ENCODE results near the gene PVR. TPM values are rescaled to one million over a fixed set of nuclear protein-coding genes. Genes with fewer than 3 reads are reported as not detected.

Gene PVR
- total RNA-seq = 95.4 and 101 TPM in 2 replicates

GRCh38 chr19:44643605-44644401, at the start of gene PVR:
Gene PVR (plus strand): TSS chr19:44643910. CDS start chr19:44644097, 187 bp downstream.

DNA sequence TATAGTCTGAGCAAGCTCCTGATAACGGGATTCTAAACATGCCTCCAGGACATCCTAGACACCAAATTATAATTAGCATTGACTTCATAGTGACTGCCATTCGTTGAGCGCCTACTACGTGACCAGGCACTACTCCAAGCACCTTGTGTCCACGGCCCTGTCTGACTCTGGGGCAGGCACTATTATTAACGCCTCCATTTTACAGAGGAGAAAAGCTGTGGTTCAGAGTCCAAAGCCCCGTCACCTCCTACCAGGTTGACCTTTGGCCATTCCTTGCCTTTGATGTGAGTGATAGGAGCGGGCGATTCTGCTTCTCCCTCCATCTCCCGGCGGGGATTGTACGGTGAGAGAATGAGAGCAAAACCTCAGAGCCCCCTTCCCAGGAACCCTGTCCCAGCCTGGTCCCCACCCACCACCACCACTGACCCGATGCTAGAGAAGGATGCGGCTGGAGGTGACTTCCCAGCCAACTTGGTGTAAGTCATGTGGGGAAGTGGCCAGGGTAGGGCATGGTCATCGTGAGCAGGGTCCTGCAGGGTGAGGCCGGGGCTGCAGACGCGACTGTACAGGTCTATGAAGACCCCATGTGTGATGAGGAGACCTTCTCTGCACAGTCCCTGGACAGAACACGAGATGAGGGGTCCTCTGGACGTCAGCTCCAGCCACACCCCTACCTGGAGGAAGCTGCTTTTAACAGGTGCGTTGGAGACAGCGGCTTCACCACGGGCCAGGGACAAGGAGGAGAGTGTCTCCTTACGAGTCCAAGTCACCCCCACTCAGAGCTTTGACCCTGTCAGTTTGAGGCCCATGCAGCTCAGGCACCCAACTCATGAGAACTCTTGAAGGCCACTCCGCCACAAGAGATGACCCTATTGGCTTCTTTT, 30.2 kb upstream of the PVR start, which contains the start of gene IGSF23:
Gene IGSF23 (plus strand): TSS at position 269 of the 884 bp plus-strand sequence. CDS start 83 bp downstream, at position 352.

GRCh38 chr19:44671400-44671799, 27.7 kb downstream of the PVR start, which contains the start of gene CEACAM19:
Gene CEACAM19 (plus strand): TSS chr19:44671482. CDS start chr19:44671932, 450 bp downstream.

DNA sequence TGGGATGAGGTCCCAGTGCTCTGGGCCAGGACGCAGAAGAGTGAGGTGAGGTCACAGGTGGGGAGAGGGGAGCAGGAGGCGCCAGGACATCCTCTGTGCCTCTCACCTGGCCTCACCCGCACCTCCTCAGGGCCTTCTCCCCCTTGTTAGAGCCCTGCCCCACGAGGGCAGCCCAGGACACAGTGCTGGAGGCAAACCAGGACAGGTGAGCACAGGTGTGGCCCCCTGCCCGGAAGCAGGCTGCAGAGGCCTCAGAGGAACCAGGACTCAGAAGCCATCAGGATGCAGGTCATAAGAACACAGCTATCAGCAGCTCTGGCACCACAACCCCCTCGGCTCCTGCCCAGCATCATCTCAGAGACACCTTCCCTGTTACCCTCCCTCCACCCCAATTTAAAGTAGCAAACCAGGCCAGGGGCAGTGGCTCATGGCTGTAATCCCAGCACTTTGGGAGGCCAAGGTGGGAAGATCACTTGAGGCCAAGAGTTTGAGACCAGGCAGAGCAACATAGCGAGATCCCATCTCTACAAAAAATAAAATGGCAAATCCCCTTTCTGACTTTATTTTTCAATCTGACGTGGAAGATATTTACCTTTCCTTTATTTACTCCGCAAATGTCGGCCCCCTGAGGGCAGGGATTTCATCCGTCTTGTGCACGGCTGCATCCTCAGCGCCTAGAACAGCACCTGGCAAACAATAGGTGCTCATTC, 54.9 kb downstream of the PVR start, which contains the start of gene CEACAM16:
Gene CEACAM16 (plus strand): TSS at position 660 of the 710 bp plus-strand sequence. CDS start 2,306 bp downstream, outside the sequence.

Other genes with a start within 250 kb of the PVR start
- gene ZNF285, start 242.3 kb upstream of the PVR start, total RNA-seq = 1.5 and 1.8 TPM in 2 replicates
- 2.7 and 3.6 TPM in 2 replicates for gene ZNF229, start 195.4 kb upstream of the PVR start, total RNA-seq
- gene ZNF180, start 143.4 kb upstream of the PVR start, total RNA-seq = 6.6 and 7.7 TPM in 2 replicates
- not detected in 2 replicates for gene CEACAM20, start 114.2 kb upstream of the PVR start, total RNA-seq
- not detected in 2 replicates for gene IGSF23, start 30.3 kb upstream of the PVR start, total RNA-seq
- 2.7 and 3.3 TPM in 2 replicates for gene CEACAM19, start 27.6 kb downstream of the PVR start, total RNA-seq
- gene CEACAM16, start 55.2 kb downstream of the PVR start, total RNA-seq = not detected in 2 replicates
- 35.6 and 48.8 TPM in 2 replicates for gene BCL3, start 104.8 kb downstream of the PVR start, total RNA-seq
- 0.50 and 1.9 TPM in 2 replicates for gene CBLC, start 134.0 kb downstream of the PVR start, total RNA-seq
- gene BCAM, start 165.2 kb downstream of the PVR start, total RNA-seq = 17.1 and 18.3 TPM in 2 replicates
- 117 TPM in 2 replicates for gene NECTIN2, start 202.4 kb downstream of the PVR start, total RNA-seq
- gene TOMM40, start 247.3 kb downstream of the PVR start, total RNA-seq = 82.2 and 93.8 TPM in 2 replicates

Measured in bronchus fibroblast of lung (primary cell).